Kidney tubule cell (primary cell): Measurements from ENCODE around the gene CRACDL.
A peak's percentile ranks its signal among the peaks of the same experiment; 100 is the strongest.

Experiments used
- DNase-seq: peaks from one replicate; pipeline ENCODE4 v3.0.0-alpha.2; 2018; ENCODE audit warnings: low spot score

CRACDL gene

GRCh38 chr2:98823196-98824170 lies 112.5 kb downstream of the CRACDL start:
- no peak for DNase-seq

- peak; percentile 26 for DNase-seq
Observed at GRCh38 chr2:98822301-98823164, 113.5 kb downstream of the CRACDL start.

- no peak for DNase-seq
Observed at GRCh38 chr2:98821629-98822135, 114.3 kb downstream of the CRACDL start.

- no peak for DNase-seq
Observed at GRCh38 chr2:98819231-98819766, 116.7 kb downstream of the CRACDL start.

GRCh38 chr2:98818164-98818563 lies 117.9 kb downstream of the CRACDL start:
- no peak for DNase-seq

GRCh38 chr2:98816281-98816680 lies 119.7 kb downstream of the CRACDL start:
- DNase-seq: no peak

- no peak for DNase-seq
Observed at GRCh38 chr2:98815795-98816194, 120.2 kb downstream of the CRACDL start.

- DNase-seq: no peak
Observed at GRCh38 chr2:98811766-98812165, 124.3 kb downstream of the CRACDL start.

GRCh38 chr2:98810588-98810928 lies 125.5 kb downstream of the CRACDL start:
- no peak for DNase-seq

- DNase-seq: no peak
Observed at GRCh38 chr2:98809878-98810587, 126.0 kb downstream of the CRACDL start.

GRCh38 chr2:98809116-98809515 lies 126.9 kb downstream of the CRACDL start:
- DNase-seq: no peak

- no peak for DNase-seq
Observed at GRCh38 chr2:98808546-98808945, 127.5 kb downstream of the CRACDL start.

- no peak for DNase-seq
Observed at GRCh38 chr2:98807929-98808328, 128.1 kb downstream of the CRACDL start.

- peak; percentile 6 for DNase-seq
Observed at GRCh38 chr2:98807221-98807620, 128.8 kb downstream of the CRACDL start.

- DNase-seq: peak; percentile 73
Observed at GRCh38 chr2:98806236-98806697, 129.8 kb downstream of the CRACDL start.

GRCh38 chr2:98805412-98806171 lies 130.4 kb downstream of the CRACDL start:
- DNase-seq: peak; percentile 44

GRCh38 chr2:98804736-98805135 lies 131.3 kb downstream of the CRACDL start:
- no peak for DNase-seq

- DNase-seq: no peak
Observed at GRCh38 chr2:98804265-98804650, 131.8 kb downstream of the CRACDL start.

GRCh38 chr2:98803405-98804264 lies 132.4 kb downstream of the CRACDL start:
- DNase-seq: no peak

GRCh38 chr2:98802344-98802743 lies 133.7 kb downstream of the CRACDL start:
- DNase-seq: no peak
